HCT116 (cell line): ENCODE data around the gene ACVR1. TPM values are rescaled to one million over a fixed set of nuclear protein-coding genes. Genes with fewer than 3 reads are reported as not detected.

Source experiments
- ATAC-seq: fragments of 200-7000 bp; cut with Tn5 transposase; 2 replicates; pipeline ENCODE4 v1.9.1; 2020; ENCODE audit warnings: mild to moderate bottlenecking, moderate library complexity
- BruUV-seq: library from RNA; stranded (reverse); fragments of 400-500 nt; replicated peaks from 2 replicates; lab custom pipeline; 2021; lab: Mats Ljungman, UMichigan
- CTCF ChIA-PET: fragments of 300-600 bp; sonication (Branson Sonifier 250); formaldehyde crosslinking; loops from one replicate; lab custom pipeline; 2021; ENCODE audit warnings: antibody characterized with exemption; lab: Charles Lee
- POLR2A ChIA-PET: fragments of 300-600, 350-600 bp; sonication (Branson Sonifier 250); formaldehyde crosslinking; loops from one replicate; lab custom pipeline; 2021; ENCODE audit warnings: antibody characterized with exemption; lab: Charles Lee
- RAD21 ChIA-PET, 2 experiments: fragments of 300-600 bp; sonication (Branson Sonifier 250); formaldehyde crosslinking; loops; one replicate each; lab custom pipeline; 2023; ENCODE audit warnings: low total read pairs in 2 of 2; ENCODE audit not compliant: uncharacterized antibody in 2 of 2, unreplicated experiment in 2 of 2, low non-redundant PET in 1 of 2; lab: Charles Lee
- DNase-seq: peaks from one replicate; pipeline ENCODE4 v3.0.0-alpha.2; 2010; ENCODE audit warnings: low read depth, low spot score
- H2AFZ ChIP-seq: fragments of 200-600 bp; shearing (Covaris generic), sonication (generic); 2 replicates; pipeline ENCODE4 v1.6.1; 2017; ENCODE audit warnings: low read depth, mixed run types, mixed read lengths, antibody characterized with exemption, low read length; ENCODE audit not compliant: poor library complexity, severe bottlenecking
- H3K27ac ChIP-seq: 2 replicates; pipeline ENCODE4 v1.5.1; 2012; ENCODE audit warnings: low read depth, low read length
- H3K27me3 ChIP-seq: fragments of 200-600 bp; sonication (generic); 2 replicates; pipeline ENCODE4 v1.6.1; 2016; ENCODE audit warnings: mixed run types, low read length, mixed read lengths; ENCODE audit not compliant: insufficient read depth
- H3K36me3 ChIP-seq, 2 experiments: fragments of 200-500 bp in 1 of 2; fragments of 200-600 bp in 1 of 2; sonication (Bioruptor generic) in 1 of 2; sonication (generic) in 1 of 2; 2 replicates each; pipeline versions ENCODE4 v1.5.1 to v1.6.1; 2014 to 2016; ENCODE audit warnings: low read length in 2 of 2, inconsistent platforms in 1 of 2, mixed read lengths in 1 of 2, mixed run types in 1 of 2; ENCODE audit not compliant: insufficient read depth in 2 of 2, control insufficient read depth in 1 of 2
- H3K4me1 ChIP-seq, 2 experiments: fragments of 200-600 bp in 1 of 2; sonication (generic) in 1 of 2; 2 replicates each; pipeline versions ENCODE4 v1.5.1 to v1.6.1; 2012 to 2017; ENCODE audit warnings: low read length in 2 of 2, inconsistent platforms in 1 of 2, mild to moderate bottlenecking in 1 of 2, mixed read lengths in 1 of 2, mixed run types in 1 of 2, moderate library complexity in 1 of 2; ENCODE audit not compliant: insufficient read depth in 2 of 2, control insufficient read depth in 1 of 2
- H3K4me2 ChIP-seq: fragments of 200-600 bp; sonication (generic); 2 replicates; pipeline ENCODE4 v1.6.1; 2017; ENCODE audit warnings: mixed run types, low read length, mixed read lengths
- H3K4me3 ChIP-seq, 2 experiments: fragments of 200-600 bp in 1 of 2; sonication (generic) in 1 of 2; replicated peaks in 1 of 2; 2 replicates each; pipeline ENCODE4 v1.5.1; 2011 to 2016; ENCODE audit warnings: low read length in 2 of 2, control low read depth in 1 of 2, low read depth in 1 of 2, mild to moderate bottlenecking in 1 of 2, mixed read lengths in 1 of 2, mixed run types in 1 of 2
- H3K79me2 ChIP-seq: fragments of 200-600 bp; sonication (generic); 2 replicates; pipeline ENCODE4 v1.6.1; 2017; ENCODE audit warnings: mild to moderate bottlenecking, mixed run types, low read length, moderate library complexity, mixed read lengths; ENCODE audit not compliant: insufficient read depth
- H3K9ac ChIP-seq: fragments of 200-600 bp; sonication (generic); 2 replicates; pipeline ENCODE4 v1.6.1; 2016; ENCODE audit warnings: low read length, mixed read lengths
- H3K9me2 ChIP-seq: fragments of 200-600 bp; sonication (generic), shearing (Covaris generic); 2 replicates; pipeline ENCODE4 v1.6.1; 2017; ENCODE audit warnings: mixed run types, mild to moderate bottlenecking, moderate library complexity; ENCODE audit not compliant: insufficient read depth
- H3K9me3 ChIP-seq, 2 experiments: fragments of 200-500 bp in 1 of 2; fragments of 200-600 bp in 1 of 2; sonication (Bioruptor generic) in 1 of 2; sonication (generic) in 1 of 2; 2 replicates each; pipeline ENCODE4 v1.6.1; 2014 to 2017; ENCODE audit warnings: low read length in 2 of 2, mixed read lengths in 2 of 2, inconsistent platforms in 1 of 2, low read depth in 1 of 2, mild to moderate bottlenecking in 1 of 2, mixed run types in 1 of 2, moderate library complexity in 1 of 2; ENCODE audit not compliant: control insufficient read depth in 1 of 2, insufficient read depth in 1 of 2
- H4K20me1 ChIP-seq: fragments of 200-600 bp; sonication (generic), shearing (Covaris generic); 2 replicates; pipeline ENCODE4 v1.6.1; 2017; ENCODE audit warnings: mixed run types, mild to moderate bottlenecking, moderate library complexity; ENCODE audit not compliant: insufficient read depth
- CBX3 ChIP-seq: IDR thresholded peaks from 2 replicates; pipeline ENCODE4 v1.6.1; 2012; ENCODE audit warnings: low read depth
- CEBPB ChIP-seq: IDR thresholded peaks from 2 replicates; pipeline ENCODE4 v1.6.1; 2012; ENCODE audit warnings: low read depth
- EGR1 ChIP-seq: IDR thresholded peaks from 2 replicates; pipeline ENCODE4 v1.6.1; 2012; ENCODE audit warnings: low read depth
- ELF1 ChIP-seq: IDR thresholded peaks from 2 replicates; pipeline ENCODE4 v1.6.1; 2012; ENCODE audit warnings: low read depth, borderline replicate concordance
- EZH2 ChIP-seq: fragments of 200-600 bp; sonication (generic); IDR thresholded peaks from 2 replicates; pipeline ENCODE4 v1.6.1; 2017; ENCODE audit warnings: antibody characterized with exemption, mixed run types
- FOSL1 ChIP-seq: IDR thresholded peaks from 2 replicates; pipeline ENCODE4 v1.6.1; 2012; ENCODE audit warnings: low read depth
- POLR2AphosphoS5 ChIP-seq: IDR thresholded peaks from 2 replicates; pipeline ENCODE4 v1.6.1; 2011; ENCODE audit warnings: mild to moderate bottlenecking, low read depth, low read length, moderate library complexity
- RAD21 ChIP-seq: IDR thresholded peaks from 2 replicates; pipeline ENCODE4 v1.6.1; 2012; ENCODE audit warnings: low read depth, mild to moderate bottlenecking
- REST ChIP-seq: IDR thresholded peaks from 2 replicates; pipeline ENCODE4 v1.6.1; 2012; ENCODE audit warnings: low read depth
- SP1 ChIP-seq: IDR thresholded peaks from 2 replicates; pipeline ENCODE4 v1.6.1; 2012; ENCODE audit warnings: low read depth
- TCF7L2 ChIP-seq: IDR thresholded peaks from 2 replicates; pipeline ENCODE4 v1.7.0; 2011; ENCODE audit warnings: borderline replicate concordance, inconsistent platforms; ENCODE audit not compliant: insufficient read depth, insufficient read length; ENCODE audit errors: extremely low read depth
- ZFX ChIP-seq: fragments of 450-650 bp; IDR thresholded peaks from 2 replicates; pipeline ENCODE4 v1.6.1; 2017
- intact Hi-C: fragments of 100-400 bp; cut with micrococcal nuclease; formaldehyde crosslinking; loops from 2 replicates; pipeline ENCODE4 v1.10.0; 2022
- total RNA-seq: library from RNA; stranded (reverse); gene quantifications from one replicate; pipeline ENCODE4 v1.2.1, GENCODE V29; 2021; ENCODE audit not compliant: unreplicated experiment
- TF ChIP-seq, protein P1 (sequence below): IDR thresholded peaks from 2 replicates; pipeline ENCODE4 v1.6.1; 2012

The ACVR1 gene
- total RNA-seq, 1 experiment from 2014 or later, result 16.9 TPM

DNA sequence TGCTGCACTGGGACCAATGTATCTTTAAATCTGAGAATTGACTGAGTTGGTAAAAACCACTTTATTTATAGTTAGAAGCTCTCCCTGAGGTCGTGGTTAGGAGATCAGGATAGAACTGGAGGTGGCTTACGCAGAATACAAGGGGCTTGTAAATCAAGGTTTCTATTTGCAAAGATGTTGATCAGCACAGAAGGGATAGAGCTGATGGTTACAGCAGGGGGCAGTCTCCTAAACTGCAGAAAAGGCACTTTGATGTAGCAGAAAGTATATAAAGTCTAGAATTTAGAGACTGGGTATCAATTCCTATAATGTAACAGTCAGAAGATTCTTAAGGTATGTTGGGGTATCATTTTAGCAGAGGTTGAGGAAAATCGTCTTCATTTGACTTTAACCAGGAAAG is 25.2 kb upstream of the ACVR1 start (continued):
- TF ChIP-seq REST, result no peak
- no peak for TF ChIP-seq CBX3
- TF ChIP-seq RAD21, result 0 out of 2 replicates have a peak, but pooled peaks have one; percentile 17
- TF ChIP-seq CEBPB, result no peak
- no peak for TF ChIP-seq FOSL1
- TF ChIP-seq EGR1, result no peak
- TF ChIP-seq ZFX, result no peak

- TF ChIP-seq, protein P1, sequence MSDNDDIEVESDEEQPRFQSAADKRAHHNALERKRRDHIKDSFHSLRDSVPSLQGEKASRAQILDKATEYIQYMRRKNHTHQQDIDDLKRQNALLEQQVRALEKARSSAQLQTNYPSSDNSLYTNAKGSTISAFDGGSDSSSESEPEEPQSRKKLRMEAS, result no peak
- TF ChIP-seq POLR2AphosphoS5 (no peak), ELF1 (no peak), RAD21 (no peak), SP1 (no peak), EGR1 (no peak), EZH2 (no peak), TCF7L2 (no peak), FOSL1 (no peak)
- BruUV-seq, result no TSS peak
- Histone ChIP-seq H3K9me3 (no peaks in the 10 kb centered on the region), H3K36me3 (no peaks in the 10 kb centered on the region), H3K4me2 (no peak overlapping the region), H3K4me3 (no peak overlapping the region), H3K9ac (no peak overlapping the region), H3K9me2 (no peaks in the 10 kb centered on the region), H4K20me1 (no peaks in the 10 kb centered on the region), H3K4me1 (peaks cover 7 to 17% of the 10 kb centered on the region in 2 experiments; a peak in 3 of 4 replicates), H3K27me3 (no peaks in the 10 kb centered on the region), H2AFZ (no peak overlapping the region), H3K79me2 (no peaks in the 10 kb centered on the region), H3K27ac (no peak overlapping the region)
- ATAC-seq (no peak), DNase-seq (no peak)
- ChIA-PET RAD21 (no interaction called here), POLR2A (no interaction called here), CTCF (interaction anchor here (1.0 to 1.2 kb wide), 3 partner anchors 9 to 110 kb away, joined by 3 to 4 read pairs (median 3); no protein-coding TSS in a partner anchor)
- intact Hi-C loops, result no loop called here
Observed at GRCh38 chr2:157900684-157901083, 24.6 kb upstream of the ACVR1 start.
